Keratinocyte (primary cell): ENCODE measurements around the gene CHERP. TPM values are rescaled to one million over a fixed set of nuclear protein-coding genes. Genes with fewer than 3 reads are reported as not detected.
A peak's percentile ranks its signal among the peaks of the same experiment; 100 is the strongest.

Experiments used
- DNase-seq: peaks from one replicate; pipeline ENCODE4 v3.0.0-alpha.2; 2011; ENCODE audit warnings: low read depth, missing footprints, low spot score
- FAIRE-seq: peaks from 2 replicates; lab custom pipeline; 2011; peaks lifted over from hg19 to GRCh38; lab: Jason Lieb, UNC
- H2AFZ ChIP-seq: 2 replicates; pipeline ENCODE4 v1.6.0; 2012; ENCODE audit warnings: low read length, control low read depth, inconsistent platforms; ENCODE audit not compliant: control insufficient read depth
- H3K27ac ChIP-seq: 2 replicates; pipeline ENCODE4 v1.5.1; 2011; ENCODE audit warnings: low read length; ENCODE audit not compliant: control insufficient read depth, insufficient read depth
- H3K27me3 ChIP-seq: 3 replicates; pipeline ENCODE4 v1.6.0; 2011; ENCODE audit warnings: low read length; ENCODE audit not compliant: control insufficient read depth, insufficient read depth; ENCODE audit errors: extremely low read depth
- H3K36me3 ChIP-seq, 2 experiments: 2 replicates in 1 of 2; 3 replicates in 1 of 2; pipeline ENCODE4 v1.5.1; 2011; ENCODE audit warnings: low read length in 2 of 2, mild to moderate bottlenecking in 1 of 2; ENCODE audit not compliant: control insufficient read depth in 2 of 2, insufficient read depth in 2 of 2; ENCODE audit errors: extremely low read depth in 1 of 2
- H3K4me1 ChIP-seq: 3 replicates; pipeline ENCODE4 v1.5.1; 2011; ENCODE audit warnings: low read length; ENCODE audit not compliant: control insufficient read depth, insufficient read depth; ENCODE audit errors: extremely low read depth
- H3K4me2 ChIP-seq: 3 replicates; pipeline ENCODE4 v1.6.0; 2011; ENCODE audit warnings: low read depth, low read length; ENCODE audit not compliant: control insufficient read depth, insufficient read depth; ENCODE audit errors: extremely low read depth
- H3K4me3 ChIP-seq, 3 experiments: fragments of 200-600 bp in 1 of 3; sonication (generic) in 1 of 3; 2 replicates in 2 of 3; 3 replicates in 1 of 3; pipeline ENCODE4 v1.5.1; 2011 to 2016; ENCODE audit warnings: low read length in 3 of 3, mild to moderate bottlenecking in 3 of 3, control low read depth in 2 of 3, inconsistent platforms in 1 of 3, low read depth in 1 of 3, mixed read lengths in 1 of 3, mixed run types in 1 of 3, moderate library complexity in 1 of 3; ENCODE audit not compliant: control insufficient read depth in 2 of 3, insufficient read depth in 2 of 3; ENCODE audit errors: extremely low read depth in 1 of 3
- H3K79me2 ChIP-seq: 2 replicates; pipeline ENCODE4 v1.6.0; 2012; ENCODE audit warnings: low read length; ENCODE audit not compliant: control insufficient read depth, insufficient read depth
- H3K9ac ChIP-seq: 3 replicates; pipeline ENCODE4 v1.6.0; 2011; ENCODE audit warnings: low read length; ENCODE audit not compliant: control insufficient read depth, insufficient read depth; ENCODE audit errors: extremely low read depth
- H3K9me1 ChIP-seq: 3 replicates; pipeline ENCODE4 v1.6.0; 2011; ENCODE audit warnings: low read length; ENCODE audit not compliant: control insufficient read depth, insufficient read depth; ENCODE audit errors: extremely low read depth
- H3K9me3 ChIP-seq: 2 replicates; pipeline ENCODE4 v1.5.1; 2012; ENCODE audit warnings: low read depth, low read length; ENCODE audit not compliant: control insufficient read depth
- H4K20me1 ChIP-seq: 3 replicates; pipeline ENCODE4 v1.6.0; 2011; ENCODE audit warnings: low read length; ENCODE audit not compliant: control insufficient read depth, insufficient read depth; ENCODE audit errors: extremely low read depth
- CTCF ChIP-seq, 3 experiments: IDR thresholded peaks in 1 of 3; conservative IDR thresholded peaks in 1 of 3; optimal IDR thresholded peaks in 1 of 3; 2 replicates in 2 of 3; 3 replicates in 1 of 3; pipeline versions ENCODE3 to v1.5.1; 2011; ENCODE audit warnings: low read length in 3 of 3, mild to moderate bottlenecking in 3 of 3, moderate library complexity in 2 of 3, control low read depth in 1 of 3, inconsistent platforms in 1 of 3; ENCODE audit not compliant: insufficient read depth in 2 of 3; ENCODE audit errors: extremely low read depth in 1 of 3
- EZH2 ChIP-seq: IDR thresholded peaks from one replicate; pipeline ENCODE4 v1.6.1; 2012; ENCODE audit warnings: inconsistent platforms, mild to moderate bottlenecking, low read length, moderate library complexity
- dilution Hi-C: fragments of 300-500 bp; cut with MboI; formaldehyde crosslinking; loops from one replicate; pipeline ENCODE4 v1.7.0; 2020; ENCODE audit warnings: low sequenced_read_pairs; ENCODE audit not compliant: extremely low pct_ligation_motif_present
- polyA plus RNA-seq, 5 experiments: library from polyadenylated mRNA; depleted of rRNA in 3 of 5; stranded (reverse) in 3 of 5; stranded (forward) in 1 of 5; unstranded in 1 of 5; fragments of >200 nt; gene quantifications; 1 replicate in 1 of 5; 2 replicates in 3 of 5; 3 replicates in 1 of 5; pipeline versions ENCODE4 v1.2.1 to v1.2.3, GENCODE V29; 2011 to 2012; ENCODE audit warnings: missing spikeins in 2 of 5, low read depth in 1 of 5, low replicate concordance in 1 of 5
- small RNA-seq, 3 experiments: library from RNA; depleted of rRNA; stranded (forward); fragments of <200 nt; gene quantifications; one replicate each; pipeline ENCODE3, GENCODE V24; 2012; ENCODE audit warnings: low read depth in 3 of 3, low replicate concordance in 1 of 3; ENCODE audit not compliant: insufficient read length in 3 of 3

The CHERP gene
- polyA plus RNA-seq, 1 donor (not counting 4 experiments of a cell fraction or from before 2014, with no cell fraction given): 3.6 TPM

GRCh38 chr19:16470911-16471811, 71.1 kb downstream of the CHERP start:
- Histone ChIP-seq H3K9me1 (no peaks in the 10 kb centered on the region), H3K27me3 (no peaks in the 10 kb centered on the region), H3K4me2 (peak overlapping the region; percentile 94), H4K20me1 (peaks cover 5% of the 10 kb centered on the region), H3K4me1 (peaks cover 16% of the 10 kb centered on the region), H2AFZ (peak overlapping the region; percentile 8), H3K9me3 (no peaks in the 10 kb centered on the region), H3K4me3 (peak overlapping the region; percentile 59 to 91 (median 76)), H3K79me2 (peaks cover 48% of the 10 kb centered on the region), H3K36me3 (peaks cover 0 to 4% of the 10 kb centered on the region in 2 experiments), H3K9ac (peak overlapping the region; percentile 84), H3K27ac (peak overlapping the region; percentile 66)
- dilution Hi-C loops: no loop called here
- FAIRE-seq (peak; percentile 61), DNase-seq (no peak)
- TF ChIP-seq CTCF (optimal IDR thresholded peaks at IDR 0.05 in 1 of 3, IDR thresholded peaks at IDR 0.05 in 1 of 3, conservative IDR thresholded peaks at IDR 0.05 in 1 of 3; ENCODE audit: extremely low read depth in 1 of 3, insufficient read depth in 2 of 3, low read length in 3 of 3): no peak
- TF ChIP-seq EZH2: no peak

- dilution Hi-C loops: no loop called here
- no peaks in the 10 kb centered on the region for H3K9me1 ChIP-seq
- peaks cover 0 to 4% of the 10 kb centered on the region in 2 experiments for H3K36me3 ChIP-seq
- H2AFZ ChIP-seq: no peak overlapping the region
- peak overlapping the region; percentile 59 to 91 (median 76) for H3K4me3 ChIP-seq
- peak overlapping the region; percentile 94 for H3K4me2 ChIP-seq
- FAIRE-seq (peak; percentile 26), DNase-seq (no peak)
- no peaks in the 10 kb centered on the region for H3K27me3 ChIP-seq
- peaks cover 53% of the 10 kb centered on the region for H3K79me2 ChIP-seq
- peaks cover 5% of the 10 kb centered on the region for H4K20me1 ChIP-seq
- peak overlapping the region; percentile 84 for H3K9ac ChIP-seq
- H3K9me3 ChIP-seq: no peaks in the 10 kb centered on the region
- peak overlapping the region; percentile 66 for H3K27ac ChIP-seq
- peaks cover 16% of the 10 kb centered on the region for H3K4me1 ChIP-seq
- TF ChIP-seq CTCF (optimal IDR thresholded peaks at IDR 0.05 in 1 of 3, IDR thresholded peaks at IDR 0.05 in 1 of 3, conservative IDR thresholded peaks at IDR 0.05 in 1 of 3; ENCODE audit: extremely low read depth in 1 of 3, insufficient read depth in 2 of 3, low read length in 3 of 3) (no peak), EZH2 (no peak)
Measured at GRCh38 chr19:16470541-16470910, 71.7 kb downstream of the CHERP start.

Small RNAs within 50 kb of the gene (small RNA-seq; reads per million reads assigned to genes)
- gene RN7SL146P: 0 reads per million in 3 experiments

Other genes with a start within 250 kb of the CHERP start
- 0.09 TPM in 1 of 3 replicates, not detected in the others for gene KLF2, start 217.6 kb downstream of the CHERP start, polyA plus RNA-seq
- 10.5 to 16.1 TPM (median 12.5 TPM) in 3 replicates for gene EPS15L1, start 70.5 kb downstream of the CHERP start, polyA plus RNA-seq
- 0.04 to 0.05 TPM in 2 of 3 replicates, not detected in the other for gene CALR3, start 46.3 kb downstream of the CHERP start, polyA plus RNA-seq
- 1.7 to 3.2 TPM (median 2.7 TPM) in 3 replicates for gene C19orf44, start 46.0 kb downstream of the CHERP start, polyA plus RNA-seq
- gene SLC35E1, start 30.0 kb upstream of the CHERP start, polyA plus RNA-seq: 30.3 to 42.0 TPM (median 39.1 TPM) in 3 replicates
- gene MED26, start 85.8 kb upstream of the CHERP start, polyA plus RNA-seq: 4.7 to 5.9 TPM (median 4.9 TPM) in 3 replicates
- gene SMIM7, start 117.7 kb upstream of the CHERP start, polyA plus RNA-seq: 69.2 to 79.1 TPM (median 76.8 TPM) in 3 replicates
- gene TMEM38A, start 118.7 kb upstream of the CHERP start, polyA plus RNA-seq: 2.5 to 4.6 TPM (median 3.3 TPM) in 3 replicates
- 0.45 to 0.89 TPM (median 0.55 TPM) in 3 replicates for gene NWD1, start 177.4 kb upstream of the CHERP start, polyA plus RNA-seq